Activated CD8-positive, alpha-beta T cell treated with anti-CD3 and anti-CD28 coated beads, Interleukin-2, amount 10 ng/mL, durations not matched to agents 7 days and 5 days (primary cell): ENCODE measurements around the gene S100A7. TPM values are rescaled to one million over a fixed set of nuclear protein-coding genes. Genes with fewer than 3 reads are reported as not detected.
"Not testable (repeated sequence)": the region's sequence is repeated elsewhere in the genome, so short reads cannot be mapped to it uniquely, and the experiment has no call there.

Experiments used
- ATAC-seq: fragments of 150-1000 bp; cut with Tn5 transposase; one replicate; pipeline ENCODE4 v1.10.0; 2021; ENCODE audit warnings: moderate library complexity
- CTCF ChIA-PET: fragments of 350-600 bp; sonication (Branson Sonifier 250); formaldehyde crosslinking; loops from one replicate; lab custom pipeline; 2021; ENCODE audit warnings: antibody characterized with exemption; lab: Charles Lee
- POLR2A ChIA-PET: fragments of 350-600 bp; sonication (Branson Sonifier 250); formaldehyde crosslinking; loops from one replicate; lab custom pipeline; 2021; ENCODE audit warnings: antibody characterized with exemption; lab: Charles Lee
- DNase-seq: peaks from one replicate; pipeline ENCODE4 v3.0.0-alpha.2; 2020
- H3K27ac Mint-ChIP-seq: one replicate; pipeline ENCODE4 v1.8.0; 2021; ENCODE audit warnings: mild to moderate bottlenecking, mixed read lengths
- H3K27me3 Mint-ChIP-seq: one replicate; pipeline ENCODE4 v1.8.0; 2021; ENCODE audit warnings: low read depth, mixed read lengths
- H3K36me3 Mint-ChIP-seq: one replicate; pipeline ENCODE4 v1.8.0; 2021; ENCODE audit warnings: low read depth, mixed read lengths
- H3K4me1 Mint-ChIP-seq: one replicate; pipeline ENCODE4 v1.8.0; 2021; ENCODE audit warnings: low read depth, mixed read lengths
- H3K4me3 Mint-ChIP-seq: one replicate; pipeline ENCODE4 v1.8.0; 2021; ENCODE audit warnings: mild to moderate bottlenecking, mixed read lengths
- H3K9me3 Mint-ChIP-seq: one replicate; pipeline ENCODE4 v1.8.0; 2022; ENCODE audit warnings: mixed read lengths; ENCODE audit not compliant: insufficient read depth
- total RNA-seq, 2 experiments: library from RNA; stranded (reverse); gene quantifications; one replicate each; pipeline ENCODE4 v1.2.3, GENCODE V29; 2021

Gene S100A7
- total RNA-seq, 2 experiments from 2014 or later, result not detected

DNA sequence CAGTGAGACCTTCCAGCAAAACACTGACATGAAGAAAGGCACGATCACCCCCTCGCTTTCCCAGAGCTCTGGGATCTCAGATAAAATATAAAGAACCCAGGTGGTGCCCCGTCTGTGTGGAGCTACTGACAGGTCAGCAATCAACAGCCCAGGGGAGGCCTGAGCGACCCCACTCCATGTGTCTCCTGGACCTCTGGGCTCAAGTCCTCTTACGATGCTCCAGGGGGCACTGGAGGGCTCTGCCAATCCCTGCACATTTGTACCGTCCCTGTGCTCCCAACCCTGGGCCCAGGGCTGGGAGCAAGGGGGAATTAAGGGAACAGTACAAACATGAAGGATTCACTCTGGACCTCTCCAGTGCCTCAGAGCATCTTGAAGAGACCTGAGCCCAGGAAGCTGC is 31.7 kb downstream of the S100A7 start:
- POLR2A ChIA-PET, result no interaction called here
- no peak for ATAC-seq
- Mint-ChIP-seq H3K4me3 (no peak overlapping the region), H3K27ac (no peak overlapping the region), H3K36me3 (no peaks in the 10 kb centered on the region), H3K4me1 (no peaks in the 10 kb centered on the region), H3K27me3 (peaks cover 3% of the 10 kb centered on the region), H3K9me3 (no peaks in the 10 kb centered on the region)
- no peak for DNase-seq
- CTCF ChIA-PET, result no interaction called here

DNA sequence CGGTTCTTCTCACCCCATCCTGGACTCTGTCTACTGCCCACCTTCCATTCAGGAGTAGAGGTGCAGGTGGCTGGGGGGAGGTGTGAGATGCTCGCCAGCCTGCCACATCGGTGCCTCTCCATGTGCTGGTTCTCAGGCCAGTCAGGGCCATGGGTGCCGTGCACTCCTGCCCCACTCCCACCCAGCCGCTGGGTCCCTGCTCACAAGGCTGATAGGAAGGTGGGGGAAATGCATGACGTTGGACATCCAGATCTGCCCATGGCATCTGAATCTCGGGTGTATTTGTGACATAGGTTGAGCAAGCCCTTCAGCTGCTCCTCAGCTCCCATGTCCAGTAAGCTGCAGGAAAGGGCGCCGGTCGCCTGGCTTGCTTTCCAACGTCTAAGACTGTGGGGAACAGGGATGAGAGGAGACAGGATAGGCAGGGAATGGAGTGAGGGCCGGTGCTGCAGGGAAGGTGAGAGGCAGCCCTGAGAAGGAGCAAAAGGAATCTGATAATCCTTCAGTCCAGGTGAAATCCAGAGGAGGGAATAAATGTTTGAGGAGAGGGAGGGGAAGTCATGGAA is 32.3 kb downstream of the S100A7 start:
- Mint-ChIP-seq H3K4me1 (no peaks in the 10 kb centered on the region), H3K4me3 (no peak overlapping the region), H3K27ac (no peak overlapping the region), H3K36me3 (no peaks in the 10 kb centered on the region), H3K9me3 (no peaks in the 10 kb centered on the region), H3K27me3 (peaks cover 3% of the 10 kb centered on the region)
- DNase-seq, result no peak
- ATAC-seq, result no peak
- ChIA-PET POLR2A (no interaction called here), CTCF (no interaction called here)

DNA sequence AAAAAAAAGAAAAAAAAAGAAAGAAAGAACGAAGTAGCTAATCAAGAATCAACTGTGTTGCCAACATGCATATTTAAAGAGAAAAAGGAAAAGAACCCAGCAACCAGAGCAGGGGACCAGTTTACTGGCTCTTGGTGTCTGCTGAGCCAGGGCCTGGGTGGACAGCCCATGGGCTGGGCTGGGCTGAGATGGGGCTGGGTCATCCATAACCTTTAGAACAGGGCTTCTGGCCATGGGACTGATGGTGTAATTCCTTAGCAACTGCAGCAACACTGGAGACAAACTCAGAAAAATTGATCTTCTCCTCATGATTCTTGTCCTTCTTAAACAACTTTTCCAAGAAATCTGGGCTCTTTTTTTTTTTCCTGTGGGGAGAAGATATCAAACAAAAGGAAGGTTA is 33.6 kb downstream of the S100A7 start:
- no peak for ATAC-seq
- Mint-ChIP-seq H3K4me3 (no peak overlapping the region), H3K27me3 (peaks cover 3% of the 10 kb centered on the region), H3K4me1 (no peaks in the 10 kb centered on the region), H3K36me3 (no peaks in the 10 kb centered on the region), H3K27ac (no peak overlapping the region), H3K9me3 (no peaks in the 10 kb centered on the region)
- ChIA-PET CTCF (no interaction called here), POLR2A (no interaction called here)
- DNase-seq, result no peak

DNA sequence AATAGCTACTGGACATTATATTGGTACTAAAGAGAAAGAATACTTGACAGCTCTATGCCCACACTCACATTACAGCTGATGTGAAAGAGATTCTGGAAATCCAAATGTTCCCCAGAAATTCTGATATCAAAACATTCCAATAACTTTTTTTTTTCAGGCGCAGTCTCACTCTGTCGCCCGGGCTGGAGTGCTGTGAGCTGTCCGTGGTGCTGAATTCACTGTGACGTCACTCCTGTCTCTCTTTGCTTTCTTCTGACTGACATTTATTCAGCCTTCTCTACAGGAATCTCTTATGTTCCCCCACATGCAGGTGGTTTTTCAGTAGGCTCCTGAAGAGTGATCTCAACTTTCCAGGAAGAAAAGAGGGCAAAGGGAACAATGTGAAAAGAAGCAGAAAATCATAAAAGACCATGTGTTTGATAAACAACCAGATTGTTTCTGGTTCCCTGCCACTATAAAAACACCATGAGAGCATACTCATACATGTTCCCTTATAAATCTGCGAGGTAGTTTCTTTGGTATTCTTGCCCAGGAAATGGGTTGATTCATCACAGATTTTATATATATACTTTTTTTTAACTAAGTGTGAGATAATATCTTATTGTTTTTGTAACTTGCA is 37.9 kb downstream of the S100A7 start:
- peaks cover 3% of the 10 kb centered on the region for H3K27me3 Mint-ChIP-seq
- POLR2A ChIA-PET, result no interaction called here

DNA sequence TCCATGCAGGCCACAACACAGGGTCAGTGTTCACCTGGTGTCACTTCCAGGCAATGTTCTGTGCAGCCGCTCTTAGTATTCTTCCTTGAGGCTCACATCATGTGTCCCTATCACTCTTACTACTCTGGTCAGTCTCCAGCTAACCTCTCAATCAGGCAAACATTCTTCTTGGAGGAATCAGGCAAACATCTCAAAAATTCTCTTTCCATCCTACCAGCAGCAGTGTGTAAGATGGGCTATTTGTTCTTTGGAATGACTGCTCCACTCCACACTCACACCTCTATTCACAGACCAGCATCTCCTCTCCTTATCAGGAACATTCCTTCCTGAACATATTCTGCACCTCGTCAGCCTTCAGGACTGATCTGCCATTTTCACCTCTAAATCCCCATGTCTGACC is 40.1 kb downstream of the S100A7 start:
- H3K9me3 Mint-ChIP-seq, result no peaks in the 10 kb centered on the region
- no peaks in the 10 kb centered on the region for H3K36me3 Mint-ChIP-seq
- ATAC-seq, result no peak
- no peaks in the 10 kb centered on the region for H3K4me1 Mint-ChIP-seq
- ChIA-PET CTCF (no interaction called here), POLR2A (no interaction called here)
- H3K4me3 Mint-ChIP-seq, result no peak overlapping the region
- H3K27ac Mint-ChIP-seq, result no peak overlapping the region
- no peak for DNase-seq
- peaks cover 3% of the 10 kb centered on the region for H3K27me3 Mint-ChIP-seq

More for the DNA sequence above, 37.9 kb downstream of the S100A7 start:
- CTCF ChIA-PET, result interaction anchor here (0.8 to 1.2 kb wide), 2 partner anchors 18 to 70 kb away, joined by 3 to 4 read pairs; no protein-coding TSS in a partner anchor
- DNase-seq, result peak; percentile 79
- no peaks in the 10 kb centered on the region for H3K9me3 Mint-ChIP-seq
- ATAC-seq, result peak; percentile 47
- H3K4me1 Mint-ChIP-seq, result no peaks in the 10 kb centered on the region
- H3K4me3 Mint-ChIP-seq, result no peak overlapping the region
- H3K27ac Mint-ChIP-seq, result no peak overlapping the region
- no peaks in the 10 kb centered on the region for H3K36me3 Mint-ChIP-seq

DNA sequence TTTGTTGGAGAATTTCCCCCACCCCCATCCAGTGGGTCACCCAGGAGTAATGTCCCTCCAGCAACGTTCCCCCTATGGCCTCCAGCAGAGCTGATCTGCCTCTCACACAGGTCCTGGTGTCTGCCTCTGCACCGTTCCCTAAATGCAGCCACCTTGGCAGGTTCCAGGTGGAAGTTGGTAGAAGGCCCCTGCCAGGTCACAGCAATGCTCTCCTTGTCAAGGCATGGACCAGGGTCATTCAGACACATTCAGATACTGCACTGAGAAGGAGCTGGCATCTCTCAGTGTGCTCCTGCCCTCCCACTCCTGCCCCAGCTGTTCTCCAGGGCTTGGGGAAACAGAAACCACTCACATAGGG is 41.0 kb downstream of the S100A7 start:
- ATAC-seq, POLR2A ChIA-PET, H3K27me3 Mint-ChIP-seq, H3K4me3 Mint-ChIP-seq, H3K27ac Mint-ChIP-seq, H3K4me1 Mint-ChIP-seq, DNase-seq, H3K9me3 Mint-ChIP-seq, CTCF ChIA-PET, H3K36me3 Mint-ChIP-seq: not testable (repeated sequence)

DNA sequence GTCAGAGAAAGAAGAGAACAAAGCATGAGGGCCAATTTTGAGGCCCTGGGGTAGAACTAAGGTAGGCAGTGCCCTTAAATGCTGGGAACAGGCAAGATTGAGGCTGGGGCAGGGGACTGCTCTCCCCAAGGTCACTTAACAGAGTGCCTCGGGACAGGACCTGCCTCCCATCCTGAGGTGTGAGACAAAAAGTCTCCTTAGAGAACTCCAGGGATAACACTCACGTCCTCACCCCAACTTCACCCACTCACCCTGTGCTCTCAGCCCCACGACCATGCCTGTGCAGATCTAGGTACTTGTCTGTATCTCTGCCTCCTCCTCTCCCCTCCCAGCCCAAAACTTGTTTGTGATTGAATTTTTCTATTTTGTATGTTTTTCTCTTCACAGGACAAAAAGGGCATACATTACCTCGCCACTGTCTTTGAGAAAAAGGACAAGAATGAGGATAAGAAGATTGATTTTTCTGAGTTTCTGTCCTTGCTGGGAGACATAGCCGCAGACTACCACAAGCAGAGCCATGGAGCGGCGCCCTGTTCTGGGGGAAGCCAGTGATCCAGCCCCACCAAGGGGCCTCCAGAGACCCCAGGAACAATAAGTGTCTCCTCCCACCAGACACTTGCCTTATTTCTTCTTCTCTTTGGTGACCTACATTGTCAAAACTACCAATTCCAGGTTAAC is 41.6 kb downstream of the S100A7 start:
- POLR2A ChIA-PET, H3K4me1 Mint-ChIP-seq, ATAC-seq, H3K27ac Mint-ChIP-seq, H3K9me3 Mint-ChIP-seq, H3K27me3 Mint-ChIP-seq, DNase-seq, H3K36me3 Mint-ChIP-seq, CTCF ChIA-PET, H3K4me3 Mint-ChIP-seq: not testable (repeated sequence)

DNA sequence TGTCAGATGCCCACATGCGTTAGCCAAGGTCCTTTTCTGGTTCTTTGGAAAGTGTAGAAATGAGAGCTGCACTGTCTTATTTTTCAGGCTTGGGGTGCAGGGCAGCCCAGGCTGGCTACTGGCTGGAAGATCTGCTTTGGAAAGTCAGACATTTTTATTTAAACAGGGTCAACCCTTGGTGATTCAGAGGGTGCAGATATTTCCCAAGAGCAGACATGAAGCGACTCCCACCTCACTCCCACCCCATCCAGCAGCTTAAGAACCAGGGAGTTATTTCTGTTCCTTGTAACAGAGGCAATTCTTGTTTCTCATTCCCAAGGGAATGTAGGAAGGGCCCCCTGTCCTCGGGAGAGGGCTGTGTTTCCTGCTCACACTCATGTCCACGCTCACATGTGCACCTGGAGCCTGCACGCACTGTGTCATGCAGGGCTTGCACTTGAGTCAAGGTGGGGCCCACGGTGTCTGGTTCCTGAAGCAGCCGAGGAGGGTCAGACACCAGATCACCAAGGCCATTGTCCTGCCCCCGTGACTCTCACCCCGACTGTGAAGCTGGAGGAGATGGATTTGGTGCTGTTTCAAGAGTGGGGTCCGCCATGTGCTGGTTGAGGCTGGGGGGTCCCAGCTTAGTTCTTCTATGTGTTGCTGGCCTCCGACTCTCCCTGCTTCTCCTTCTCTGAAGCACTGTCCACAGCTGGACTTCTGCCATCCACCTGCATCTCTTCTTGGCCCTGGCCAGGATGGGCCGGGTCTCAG is 43.1 kb downstream of the S100A7 start:
- ATAC-seq, result no peak

DNA sequence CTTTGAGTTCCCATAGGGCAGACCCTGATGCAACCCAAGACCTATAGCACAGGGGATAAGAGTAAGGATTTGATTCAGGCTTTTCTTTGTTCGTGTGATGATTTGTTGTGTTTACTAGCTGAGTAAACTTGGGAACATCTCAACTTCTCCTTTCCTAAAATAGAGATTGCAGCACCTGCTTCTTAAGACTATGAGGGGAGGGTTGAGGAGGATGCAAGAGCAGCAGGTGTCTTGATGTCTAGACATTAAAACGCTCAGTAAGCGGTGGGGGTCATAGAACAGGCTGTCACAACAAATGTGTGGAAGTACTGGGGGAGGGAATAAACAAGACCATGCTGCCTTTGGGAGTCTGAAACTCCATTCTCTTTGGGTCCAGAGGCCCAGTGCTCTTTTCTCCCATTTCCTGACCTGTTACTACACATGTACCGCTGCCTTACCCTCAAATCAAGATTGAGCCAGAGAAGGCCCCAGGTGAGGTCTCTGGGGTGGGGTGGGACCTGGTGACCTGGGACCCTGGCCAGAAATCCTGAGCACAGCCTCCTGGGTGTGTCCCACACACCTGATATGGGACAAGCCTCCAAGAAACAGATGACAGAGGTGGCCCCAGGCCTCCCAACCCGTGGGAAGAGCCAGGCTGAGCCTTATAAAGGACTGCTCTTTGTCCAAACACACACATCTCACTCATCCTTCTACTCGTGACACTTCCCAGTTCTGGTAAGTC is 44.4 kb downstream of the S100A7 start, which contains the start of gene S100A7A:
TSS of gene S100A7A (plus strand) at position 671 of the 721 bp plus-strand sequence. CDS start 1,563 bp downstream, outside the sequence.
- no peaks in the 10 kb centered on the region for H3K27me3 Mint-ChIP-seq
- H3K4me3 Mint-ChIP-seq, result no peak within 1 kb of the TSS
- ATAC-seq, result no peak

More for the DNA sequence above, 43.1 kb downstream of the S100A7 start:
- CTCF ChIA-PET, result no interaction called here
- Mint-ChIP-seq H3K36me3 (no peaks in the 10 kb centered on the region), H3K4me1 (no peaks in the 10 kb centered on the region), H3K9me3 (no peaks in the 10 kb centered on the region), H3K27ac (no peak overlapping the region), H3K4me3 (no peak overlapping the region), H3K27me3 (no peaks in the 10 kb centered on the region)
- no peak for DNase-seq
- POLR2A ChIA-PET, result no interaction called here

DNA sequence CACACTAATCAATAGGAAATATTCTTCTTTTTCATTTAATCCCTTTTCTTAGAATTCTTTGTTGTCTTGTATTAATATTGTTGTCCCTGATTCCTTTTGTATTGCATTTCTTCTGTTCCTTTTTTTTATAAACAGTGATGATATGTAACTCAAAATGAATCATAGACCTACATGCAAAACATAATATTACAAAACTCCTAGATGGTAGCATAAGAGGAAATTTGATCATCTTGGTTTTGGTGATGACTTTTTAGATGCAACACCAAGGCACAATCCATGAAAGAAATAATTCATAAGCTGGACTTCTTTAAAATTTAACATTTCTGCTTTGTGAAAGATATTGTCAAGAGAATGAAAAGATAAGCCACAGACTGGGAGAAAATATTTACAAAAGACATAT is 46.5 kb downstream of the S100A7 start:
- CTCF ChIA-PET, H3K4me3 Mint-ChIP-seq, H3K9me3 Mint-ChIP-seq, H3K27ac Mint-ChIP-seq, POLR2A ChIA-PET, ATAC-seq, H3K36me3 Mint-ChIP-seq, H3K4me1 Mint-ChIP-seq, DNase-seq: not testable (repeated sequence)
- H3K27me3 Mint-ChIP-seq, result peaks cover 10% of the 10 kb centered on the region

More for the DNA sequence above, 44.4 kb downstream of the S100A7 start, which contains the start of gene S100A7A:
- H3K36me3 Mint-ChIP-seq, result no peaks in the 10 kb centered on the region
- H3K27ac Mint-ChIP-seq, result no peak within 1 kb of the TSS
- H3K9me3 Mint-ChIP-seq, result no peaks in the 10 kb centered on the region
- DNase-seq, result no peak
- ChIA-PET CTCF (no interaction called here), POLR2A (no interaction called here)
- H3K4me1 Mint-ChIP-seq, result no peaks in the 10 kb centered on the region
